ENCODE results near the gene PPP1R15B. TPM values are rescaled to one million over a fixed set of nuclear protein-coding genes. Genes with fewer than 3 reads are reported as not detected.
A peak's percentile ranks its signal among the peaks of the same experiment; 100 is the strongest.

PPP1R15B gene
- total RNA-seq: 10 to 100 TPM; 63.8 to 64.6 TPM

GRCh38 chr1:204411451-204412204 lies at the start of gene PPP1R15B:
TSS of gene PPP1R15B (minus strand) at chr1:204411817. CDS start at chr1:204411411, 406 bp downstream.
- ATAC-seq: peak; percentile 92
- CTCF ChIA-PET: interaction anchor here (1.3 to 4.9 kb wide), 4 partner anchors 13 to 39 kb away, joined by 3 to 99 read pairs (median 4); no protein-coding TSS in a partner anchor
- peak; percentile 97 for DNase-seq
- POLR2A ChIA-PET: interaction anchor here (1.1 to 4.7 kb wide), 4 partner anchors 12 to 105 kb away, joined by 4 to 27 read pairs (median 11); partner anchors contain the start of genes MDM4 and PIK3C2B
- H3K4me3 Mint-ChIP-seq: peak within 1 kb of the TSS; percentile 99
- peaks cover 19% of the 10 kb centered on the region for H3K4me1 Mint-ChIP-seq (ENCODE audit: low read depth)
- no peaks in the 10 kb centered on the region for H3K9me3 Mint-ChIP-seq
- peak within 1 kb of the TSS; percentile 100 for H3K27ac Mint-ChIP-seq
- H3K36me3 Mint-ChIP-seq (ENCODE audit: low read depth): peaks cover 48% of the 10 kb centered on the region
- intact Hi-C loops (cut with micrococcal nuclease): no loop called here
- H3K27me3 Mint-ChIP-seq: no peaks in the 10 kb centered on the region
- TF ChIP-seq CTCF (IDR thresholded peaks at IDR 0.05): no peak

- no peak for TF ChIP-seq CTCF (IDR thresholded peaks at IDR 0.05)
- Mint-ChIP-seq H3K36me3 (ENCODE audit: low read depth) (peaks cover 28% of the 10 kb centered on the region), H3K9me3 (no peaks in the 10 kb centered on the region), H3K4me1 (ENCODE audit: low read depth) (peaks cover 45% of the 10 kb centered on the region), H3K27me3 (no peaks in the 10 kb centered on the region), H3K4me3 (no peak overlapping the region), H3K27ac (no peak overlapping the region)
- ChIA-PET CTCF (interaction anchor here (1.0 to 2.0 kb wide), 3 partner anchors 14 to 43 kb away, joined by 4 to 9 read pairs (median 4); no protein-coding TSS in a partner anchor), POLR2A (no interaction called here)
- ATAC-seq (no peak), DNase-seq (no peak)
- intact Hi-C loops (cut with micrococcal nuclease): no loop called here
Observed at GRCh38 chr1:204460346-204460745, 48.7 kb upstream of the PPP1R15B start.

DNA sequence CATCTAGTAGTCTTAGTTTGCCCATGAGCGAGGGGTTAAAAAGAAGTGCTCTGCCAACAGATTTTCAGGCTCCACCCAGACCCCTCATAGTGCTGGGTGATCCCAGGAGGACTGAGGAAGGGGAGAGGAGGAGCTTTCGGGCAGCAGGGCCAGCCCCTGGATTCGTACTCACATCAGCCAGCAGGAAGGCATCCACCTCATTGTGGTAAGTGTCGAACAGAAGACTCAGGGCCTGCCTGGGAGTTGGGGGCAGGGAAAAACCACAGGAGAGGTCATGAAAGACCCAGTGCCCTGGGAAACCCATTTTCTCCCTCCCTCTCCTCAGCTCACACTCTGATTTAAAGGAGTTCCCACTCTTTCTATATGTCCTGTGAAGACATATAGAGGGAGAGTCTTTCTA lies 48.1 kb upstream of the PPP1R15B start:
- H3K27me3 Mint-ChIP-seq: no peaks in the 10 kb centered on the region
- CTCF ChIA-PET: interaction anchor here (2.0 kb wide), 1 partner anchor 14 kb away, joined by 9 read pairs; no protein-coding TSS in a partner anchor
- ATAC-seq: no peak
- no peak for TF ChIP-seq CTCF (IDR thresholded peaks at IDR 0.05)
- intact Hi-C loops (cut with micrococcal nuclease): no loop called here
- no peak overlapping the region for H3K27ac Mint-ChIP-seq
- H3K4me1 Mint-ChIP-seq (ENCODE audit: low read depth): peaks cover 39% of the 10 kb centered on the region
- H3K9me3 Mint-ChIP-seq: no peaks in the 10 kb centered on the region
- H3K4me3 Mint-ChIP-seq: no peak overlapping the region
- no peak for DNase-seq
- H3K36me3 Mint-ChIP-seq (ENCODE audit: low read depth): peaks cover 28% of the 10 kb centered on the region
- POLR2A ChIA-PET: no interaction called here

GRCh38 chr1:204457666-204458065 lies 46.0 kb upstream of the PPP1R15B start:
- no peaks in the 10 kb centered on the region for H3K9me3 Mint-ChIP-seq
- H3K4me3 Mint-ChIP-seq: no peak overlapping the region
- ATAC-seq (no peak), DNase-seq (no peak)
- ChIA-PET POLR2A (interaction anchor here (1.0 kb wide), 1 partner anchor 36 kb away, joined by 4 read pairs; no protein-coding TSS in a partner anchor), CTCF (interaction anchor here (1.2 to 4.9 kb wide), 5 partner anchors 11 to 45 kb away, joined by 3 to 31 read pairs (median 7); no protein-coding TSS in a partner anchor)
- intact Hi-C loops (cut with micrococcal nuclease): no loop called here
- peaks cover 28% of the 10 kb centered on the region for H3K4me1 Mint-ChIP-seq (ENCODE audit: low read depth)
- H3K36me3 Mint-ChIP-seq (ENCODE audit: low read depth): peaks cover 28% of the 10 kb centered on the region
- no peak overlapping the region for H3K27ac Mint-ChIP-seq
- no peak for TF ChIP-seq CTCF (IDR thresholded peaks at IDR 0.05)
- H3K27me3 Mint-ChIP-seq: no peaks in the 10 kb centered on the region
